ENCODE data around the gene TPRX1. TPM values are rescaled to one million over a fixed set of nuclear protein-coding genes. Genes with fewer than 3 reads are reported as not detected.

Gene TPRX1
- total RNA-seq, 1 donor, result not detected

- TF ChIP-seq CTCF (IDR thresholded peaks at IDR 0.05; ENCODE audit: extremely low read depth, low read depth, low read length), result no peak
- H3K79me2 ChIP-seq (ENCODE audit: insufficient read depth, low read length), result no peaks in the 10 kb centered on the region
- no peak for DNase-seq (ENCODE audit: insufficient read length, low spot score, missing footprints)
- H3K27ac ChIP-seq (ENCODE audit: low read depth, low read length), result no peak overlapping the region
- no peak overlapping the region for H3K4me3 ChIP-seq (ENCODE audit: insufficient read depth, low read length)
- no peaks in the 10 kb centered on the region for H3K36me3 ChIP-seq (ENCODE audit: insufficient read depth, low read length)
- no peaks in the 10 kb centered on the region for H4K20me1 ChIP-seq (ENCODE audit: insufficient read depth, low read length)
- H2AFZ ChIP-seq (ENCODE audit: low read length), result no peak overlapping the region
- no peaks in the 10 kb centered on the region for H3K4me1 ChIP-seq (ENCODE audit: insufficient read depth, low read length)
- peaks cover 3% of the 10 kb centered on the region for H3K9me3 ChIP-seq (ENCODE audit: low read depth, low read length)
- no peaks in the 10 kb centered on the region for H3K27me3 ChIP-seq (ENCODE audit: insufficient read depth, low read length)
- H3K4me2 ChIP-seq (ENCODE audit: insufficient read depth, low read length), result no peak overlapping the region
Measured at GRCh38 chr19:47802521-47803043, 1.8 kb downstream of the TPRX1 start.

- Histone ChIP-seq H2AFZ (ENCODE audit: low read length) (no peak overlapping the region), H3K4me1 (ENCODE audit: insufficient read depth, low read length) (no peaks in the 10 kb centered on the region), H3K27me3 (ENCODE audit: insufficient read depth, low read length) (no peaks in the 10 kb centered on the region), H3K27ac (ENCODE audit: low read depth, low read length) (no peak overlapping the region), H3K79me2 (ENCODE audit: insufficient read depth, low read length) (no peaks in the 10 kb centered on the region), H3K9me3 (ENCODE audit: low read depth, low read length) (peaks cover 3% of the 10 kb centered on the region), H3K36me3 (ENCODE audit: insufficient read depth, low read length) (no peaks in the 10 kb centered on the region), H4K20me1 (ENCODE audit: insufficient read depth, low read length) (no peaks in the 10 kb centered on the region), H3K4me2 (ENCODE audit: insufficient read depth, low read length) (no peak overlapping the region), H3K4me3 (ENCODE audit: insufficient read depth, low read length) (no peak overlapping the region)
- no peak for DNase-seq (ENCODE audit: insufficient read length, low spot score, missing footprints)
- TF ChIP-seq CTCF (IDR thresholded peaks at IDR 0.05; ENCODE audit: extremely low read depth, low read depth, low read length), result no peak
Measured at GRCh38 chr19:47801270-47801669, 3.1 kb downstream of the TPRX1 start.

- H3K27me3 ChIP-seq (ENCODE audit: insufficient read depth, low read length), result no peaks in the 10 kb centered on the region
- H3K9me3 ChIP-seq (ENCODE audit: low read depth, low read length), result peaks cover 3% of the 10 kb centered on the region
- no peak overlapping the region for H3K4me2 ChIP-seq (ENCODE audit: insufficient read depth, low read length)
- no peak overlapping the region for H2AFZ ChIP-seq (ENCODE audit: low read length)
- H4K20me1 ChIP-seq (ENCODE audit: insufficient read depth, low read length), result no peaks in the 10 kb centered on the region
- H3K4me3 ChIP-seq (ENCODE audit: insufficient read depth, low read length), result no peak overlapping the region
- no peaks in the 10 kb centered on the region for H3K79me2 ChIP-seq (ENCODE audit: insufficient read depth, low read length)
- TF ChIP-seq CTCF (IDR thresholded peaks at IDR 0.05; ENCODE audit: extremely low read depth, low read depth, low read length), result no peak
- H3K36me3 ChIP-seq (ENCODE audit: insufficient read depth, low read length), result no peaks in the 10 kb centered on the region
- no peaks in the 10 kb centered on the region for H3K4me1 ChIP-seq (ENCODE audit: insufficient read depth, low read length)
- H3K27ac ChIP-seq (ENCODE audit: low read depth, low read length), result no peak overlapping the region
- DNase-seq (ENCODE audit: insufficient read length, low spot score, missing footprints), result no peak
Measured at GRCh38 chr19:47798904-47799266, 5.5 kb downstream of the TPRX1 start.

DNA sequence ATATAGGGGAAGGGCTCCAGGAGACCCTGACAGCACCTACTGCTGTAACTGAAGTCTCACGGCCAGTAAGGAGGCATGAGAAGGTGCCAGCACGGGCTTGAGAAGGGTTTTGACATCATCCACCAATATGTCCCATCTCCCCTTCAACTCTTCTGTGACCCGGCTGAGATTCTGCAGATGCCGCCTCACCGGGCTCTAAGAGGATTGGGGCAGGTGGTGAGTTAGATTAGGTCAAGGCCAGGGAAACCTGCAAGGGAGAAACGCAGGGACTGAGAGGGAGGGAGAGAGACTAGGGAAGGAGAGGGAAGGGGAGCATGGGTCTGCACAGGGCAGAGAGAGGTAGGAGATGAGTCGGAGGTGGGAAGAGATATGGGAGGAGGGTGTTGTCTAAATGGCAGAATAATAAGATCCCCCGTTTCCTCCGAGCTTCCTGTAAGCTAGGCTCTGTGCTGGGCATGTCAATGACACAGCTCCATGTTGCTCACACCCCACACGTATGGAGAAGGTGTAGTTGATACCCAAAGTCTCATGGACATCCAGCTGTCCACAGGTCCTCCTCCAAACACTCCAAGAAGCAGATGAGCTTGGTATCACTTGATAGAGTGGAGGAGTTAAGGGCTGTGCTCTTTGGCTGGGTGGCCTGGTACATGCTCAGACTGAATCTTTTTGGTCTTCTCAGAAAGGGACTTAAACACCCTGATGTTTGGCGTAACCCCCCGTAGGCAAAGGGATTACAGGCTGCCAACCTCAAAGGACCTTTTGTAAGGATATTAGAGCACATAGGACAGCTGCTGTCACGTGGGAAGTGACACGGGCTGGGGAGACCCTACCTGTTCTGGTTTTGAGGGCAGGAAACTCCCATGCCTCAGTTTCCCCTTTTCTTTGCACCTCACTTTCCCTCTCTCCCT lies 6.1 kb downstream of the TPRX1 start:
- no peak overlapping the region for H3K4me2 ChIP-seq (ENCODE audit: insufficient read depth, low read length)
- H3K4me1 ChIP-seq (ENCODE audit: insufficient read depth, low read length), result no peaks in the 10 kb centered on the region
- H3K36me3 ChIP-seq (ENCODE audit: insufficient read depth, low read length), result no peaks in the 10 kb centered on the region
- H3K79me2 ChIP-seq (ENCODE audit: insufficient read depth, low read length), result no peaks in the 10 kb centered on the region
- no peaks in the 10 kb centered on the region for H3K27me3 ChIP-seq (ENCODE audit: insufficient read depth, low read length)
- peak; percentile 37 for DNase-seq (ENCODE audit: insufficient read length, low spot score, missing footprints)
- H3K9me3 ChIP-seq (ENCODE audit: low read depth, low read length), result peaks cover 3% of the 10 kb centered on the region
- no peaks in the 10 kb centered on the region for H4K20me1 ChIP-seq (ENCODE audit: insufficient read depth, low read length)
- H3K27ac ChIP-seq (ENCODE audit: low read depth, low read length), result no peak overlapping the region
- no peak for TF ChIP-seq CTCF (IDR thresholded peaks at IDR 0.05; ENCODE audit: extremely low read depth, low read depth, low read length)
- H3K4me3 ChIP-seq (ENCODE audit: insufficient read depth, low read length), result no peak overlapping the region
- H2AFZ ChIP-seq (ENCODE audit: low read length), result no peak overlapping the region

All from osteoblast (primary cell).